Activated B cell treated with CpG ODN at 0.5 μM for 24 hours (primary cell): Measurements from ENCODE around the gene STUM. TPM values are rescaled to one million over a fixed set of nuclear protein-coding genes. Genes with fewer than 3 reads are reported as not detected.
A peak's percentile ranks its signal among the peaks of the same experiment; 100 is the strongest.
"Not testable (repeated sequence)": the region's sequence is repeated elsewhere in the genome, so short reads cannot be mapped to it uniquely, and the experiment has no call there.

ENCODE experiments used
- ATAC-seq: fragments of 200-7000 bp; cut with Tn5 transposase; one replicate; pipeline ENCODE4 v1.10.0; 2021; ENCODE audit warnings: low read depth, mild to moderate bottlenecking, moderate library complexity
- CTCF ChIA-PET: fragments of 350-600 bp; sonication (Branson Sonifier 250); formaldehyde crosslinking; loops from one replicate; lab custom pipeline; 2021; ENCODE audit warnings: antibody characterized with exemption; lab: Charles Lee
- POLR2A ChIA-PET: fragments of 350-600 bp; sonication (Branson Sonifier 250); formaldehyde crosslinking; loops from one replicate; lab custom pipeline; 2021; ENCODE audit warnings: antibody characterized with exemption; lab: Charles Lee
- DNase-seq: peaks from one replicate; pipeline ENCODE4 v3.0.0; 2022
- H3K27ac Mint-ChIP-seq: one replicate; pipeline ENCODE4 v1.8.0; 2020; ENCODE audit warnings: mixed read lengths
- H3K27me3 Mint-ChIP-seq: one replicate; pipeline ENCODE4 v1.8.0; 2021; ENCODE audit warnings: mixed read lengths
- H3K36me3 Mint-ChIP-seq: one replicate; pipeline ENCODE4 v1.8.0; 2021; ENCODE audit warnings: low read depth, mixed read lengths
- H3K4me1 Mint-ChIP-seq: one replicate; pipeline ENCODE4 v1.8.0; 2021; ENCODE audit warnings: mixed read lengths
- H3K4me3 Mint-ChIP-seq: one replicate; pipeline ENCODE4 v1.8.0; 2020; ENCODE audit warnings: mild to moderate bottlenecking, mixed read lengths
- H3K9me3 Mint-ChIP-seq: one replicate; pipeline ENCODE4 v1.8.0; 2020; ENCODE audit warnings: mixed read lengths
- intact Hi-C: fragments of 100-400 bp; cut with micrococcal nuclease; formaldehyde crosslinking; loops from one replicate; pipeline ENCODE4 v1.15.1; 2024
- total RNA-seq: library from RNA; stranded (reverse); gene quantifications from 2 replicates; pipeline ENCODE4 v1.2.3, GENCODE V29; 2022
- TF ChIP-seq, protein P1 (sequence below): fragments of 200-600 bp; IDR thresholded peaks from one replicate; pipeline ENCODE4 v1.8.0; 2022; ENCODE audit warnings: antibody characterized with exemption, mild to moderate bottlenecking

The STUM gene
- total RNA-seq, 1 donor from 2014 or later = 0.33 TPM

DNA sequence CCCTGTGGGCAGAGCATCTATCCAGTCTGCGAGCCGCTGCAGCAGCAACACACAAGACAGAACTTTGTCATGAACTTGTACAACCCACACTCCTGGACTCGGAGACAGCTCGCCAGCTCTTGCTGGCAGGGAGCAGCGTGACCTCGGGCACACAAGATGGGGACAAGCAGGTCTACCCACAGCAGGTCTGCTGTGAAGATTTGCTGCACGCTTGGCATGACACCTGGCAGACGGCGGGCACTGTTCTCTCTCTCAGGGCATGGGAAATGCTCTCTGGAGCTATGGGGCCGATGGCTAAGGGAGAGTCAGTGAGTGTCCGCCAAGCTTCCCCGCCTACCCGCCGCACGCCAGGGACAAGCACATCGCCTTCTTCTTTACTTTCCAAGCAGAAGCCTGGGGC is 90.0 kb downstream of the STUM start:
- no peak for DNase-seq
- H3K27ac Mint-ChIP-seq = peak overlapping the region; percentile 53
- H3K4me3 Mint-ChIP-seq = no peak overlapping the region
- H3K4me1 Mint-ChIP-seq = peaks cover 84% of the 10 kb centered on the region
- H3K9me3 Mint-ChIP-seq = no peaks in the 10 kb centered on the region
- TF ChIP-seq, protein P1, sequence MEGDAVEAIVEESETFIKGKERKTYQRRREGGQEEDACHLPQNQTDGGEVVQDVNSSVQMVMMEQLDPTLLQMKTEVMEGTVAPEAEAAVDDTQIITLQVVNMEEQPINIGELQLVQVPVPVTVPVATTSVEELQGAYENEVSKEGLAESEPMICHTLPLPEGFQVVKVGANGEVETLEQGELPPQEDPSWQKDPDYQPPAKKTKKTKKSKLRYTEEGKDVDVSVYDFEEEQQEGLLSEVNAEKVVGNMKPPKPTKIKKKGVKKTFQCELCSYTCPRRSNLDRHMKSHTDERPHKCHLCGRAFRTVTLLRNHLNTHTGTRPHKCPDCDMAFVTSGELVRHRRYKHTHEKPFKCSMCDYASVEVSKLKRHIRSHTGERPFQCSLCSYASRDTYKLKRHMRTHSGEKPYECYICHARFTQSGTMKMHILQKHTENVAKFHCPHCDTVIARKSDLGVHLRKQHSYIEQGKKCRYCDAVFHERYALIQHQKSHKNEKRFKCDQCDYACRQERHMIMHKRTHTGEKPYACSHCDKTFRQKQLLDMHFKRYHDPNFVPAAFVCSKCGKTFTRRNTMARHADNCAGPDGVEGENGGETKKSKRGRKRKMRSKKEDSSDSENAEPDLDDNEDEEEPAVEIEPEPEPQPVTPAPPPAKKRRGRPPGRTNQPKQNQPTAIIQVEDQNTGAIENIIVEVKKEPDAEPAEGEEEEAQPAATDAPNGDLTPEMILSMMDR = no peak
- no peaks in the 10 kb centered on the region for H3K27me3 Mint-ChIP-seq
- H3K36me3 Mint-ChIP-seq = peaks cover 76% of the 10 kb centered on the region
- ChIA-PET CTCF (interaction anchor here (1.7 to 8.4 kb wide), 2 partner anchors 58 to 188 kb away, joined by 5 to 91 read pairs; no protein-coding TSS in a partner anchor), POLR2A (interaction anchor here (1.0 to 7.6 kb wide), 8 partner anchors 16 to 189 kb away, joined by 3 to 163 read pairs (median 6); no protein-coding TSS in a partner anchor)
- ATAC-seq = no peak
- intact Hi-C loops = no loop called here

DNA sequence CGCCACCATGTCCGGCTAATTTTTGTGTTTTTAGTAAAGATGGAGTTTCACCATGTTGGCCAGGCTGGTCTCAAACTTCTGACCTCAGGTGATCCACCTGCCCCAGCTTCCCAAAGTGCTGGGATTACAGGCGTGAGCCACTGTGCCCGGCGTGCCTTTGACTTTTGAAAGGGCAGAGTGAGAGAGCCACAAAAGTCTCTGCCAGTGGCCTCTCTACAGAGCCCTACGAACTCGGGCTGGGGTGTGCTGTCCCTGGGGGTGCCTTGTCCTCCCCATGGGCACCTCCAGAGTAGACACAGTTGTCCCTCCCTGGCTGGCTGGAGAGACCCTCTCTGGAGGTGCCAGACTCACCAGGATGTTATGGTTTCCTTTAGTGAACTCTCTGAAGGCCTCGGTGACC is 90.6 kb downstream of the STUM start:
- Mint-ChIP-seq H3K36me3 (peaks cover 77% of the 10 kb centered on the region), H3K4me1 (peaks cover 84% of the 10 kb centered on the region), H3K27ac (peak overlapping the region; percentile 53)
- POLR2A ChIA-PET = interaction anchor here (0.6 to 7.6 kb wide), 6 partner anchors 13 to 190 kb away, joined by 3 to 163 read pairs (median 4); no protein-coding TSS in a partner anchor
- DNase-seq, CTCF ChIA-PET, H3K4me3 Mint-ChIP-seq, H3K9me3 Mint-ChIP-seq, ATAC-seq, H3K27me3 Mint-ChIP-seq, intact Hi-C loops: not testable (repeated sequence)

DNA sequence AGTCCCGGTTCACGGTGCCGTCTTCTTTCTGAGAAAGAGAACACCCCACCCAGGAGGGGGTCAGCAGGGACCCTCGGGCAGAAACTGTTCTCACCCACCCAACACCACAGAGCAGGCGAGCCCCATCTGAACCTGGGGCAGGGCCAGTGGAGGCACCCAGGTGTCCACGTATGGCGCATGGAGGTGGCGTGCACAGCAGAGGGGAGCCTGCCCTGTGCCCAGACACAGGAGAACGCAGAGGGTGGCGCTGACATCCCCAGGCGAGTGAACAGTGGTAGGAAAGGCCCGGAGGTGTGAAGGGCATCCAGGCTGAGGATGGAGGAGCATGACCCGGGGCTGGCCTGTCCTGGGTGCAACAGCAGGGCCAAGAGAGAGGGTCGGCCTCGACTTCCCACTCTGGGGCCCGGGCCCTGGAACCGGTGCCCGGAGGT is 91.1 kb downstream of the STUM start:
- intact Hi-C loops = loop anchor here (1.0 kb wide), 1 partner anchor 24 kb away; no protein-coding TSS in a partner anchor
- peak overlapping the region; percentile 53 for H3K27ac Mint-ChIP-seq

GRCh38 chr1:226640321-226641136 is 92.0 kb downstream of the STUM start:
- H3K36me3 Mint-ChIP-seq = peaks cover 77% of the 10 kb centered on the region
- TF ChIP-seq, protein P1 = no peak
- peaks cover 85% of the 10 kb centered on the region for H3K4me1 Mint-ChIP-seq
- peak overlapping the region; percentile 58 for H3K4me3 Mint-ChIP-seq
- POLR2A ChIA-PET = interaction anchor here (0.6 to 7.6 kb wide), 15 partner anchors 13 to 791 kb away, joined by 3 to 163 read pairs (median 12); partner anchors contain the start of gene ITPKB
- DNase-seq (peak; percentile 59), ATAC-seq (peak; percentile 55)
- intact Hi-C loops = loop anchor here (1.0 kb wide), 1 partner anchor 23 kb away; no protein-coding TSS in a partner anchor
- no peaks in the 10 kb centered on the region for H3K9me3 Mint-ChIP-seq
- CTCF ChIA-PET = interaction anchor here (0.8 to 4.9 kb wide), 9 partner anchors 14 to 188 kb away, joined by 3 to 26 read pairs (median 5); no protein-coding TSS in a partner anchor
- H3K27ac Mint-ChIP-seq = peak overlapping the region; percentile 85
- no peaks in the 10 kb centered on the region for H3K27me3 Mint-ChIP-seq

More for the DNA sequence above, 91.1 kb downstream of the STUM start:
- Mint-ChIP-seq H3K36me3 (peaks cover 78% of the 10 kb centered on the region), H3K4me1 (peaks cover 85% of the 10 kb centered on the region), H3K27me3 (no peaks in the 10 kb centered on the region), H3K4me3 (no peak overlapping the region), H3K9me3 (no peaks in the 10 kb centered on the region)
- TF ChIP-seq, protein P1 = no peak
- ChIA-PET CTCF (interaction anchor here (0.9 to 4.9 kb wide), 4 partner anchors 47 to 189 kb away, joined by 3 to 26 read pairs (median 8); no protein-coding TSS in a partner anchor), POLR2A (interaction anchor here (0.6 to 7.6 kb wide), 10 partner anchors 13 to 243 kb away, joined by 3 to 163 read pairs (median 13); partner anchors contain the start of gene ITPKB)
- ATAC-seq (no peak), DNase-seq (no peak)

GRCh38 chr1:226641671-226642231 is 93.2 kb downstream of the STUM start:
- peaks cover 77% of the 10 kb centered on the region for H3K36me3 Mint-ChIP-seq
- H3K27me3 Mint-ChIP-seq = no peaks in the 10 kb centered on the region
- TF ChIP-seq, protein P1 = no peak
- H3K4me3 Mint-ChIP-seq = no peak overlapping the region
- no peak for ATAC-seq
- intact Hi-C loops = loop anchor here (2.0 kb wide), 1 partner anchor 187 kb away; no protein-coding TSS in a partner anchor
- DNase-seq = no peak
- POLR2A ChIA-PET = interaction anchor here (0.5 to 7.6 kb wide), 12 partner anchors 11 to 206 kb away, joined by 3 to 163 read pairs (median 13); partner anchors contain the start of gene ITPKB
- H3K9me3 Mint-ChIP-seq = no peaks in the 10 kb centered on the region
- peaks cover 86% of the 10 kb centered on the region for H3K4me1 Mint-ChIP-seq
- CTCF ChIA-PET = interaction anchor here (0.9 to 4.9 kb wide), 7 partner anchors 15 to 187 kb away, joined by 3 to 26 read pairs (median 5); no protein-coding TSS in a partner anchor
- peak overlapping the region; percentile 88 for H3K27ac Mint-ChIP-seq
